Measurements from ENCODE around the gene STAC3. TPM values are rescaled to one million over a fixed set of nuclear protein-coding genes. Genes with fewer than 3 reads are reported as not detected.

Gene STAC3
- total and polyA plus RNA-seq, 8 donors: 2.9 to 5.1 (median 3.4) TPM

- H3K27me3 ChIP-seq: peaks cover 56 to 72% of the 10 kb centered on the region in 2 donors
- ATAC-seq (no peak), DNase-seq (no peak)
- no peak overlapping the region for H3K4me3 ChIP-seq
- intact Hi-C loops (cut with DNase I): no loop called here
- H3K4me1 ChIP-seq: peaks cover 15 to 37% of the 10 kb centered on the region in 2 donors
- no peak for TF ChIP-seq CTCF (IDR thresholded peaks at IDR 0.05)
- peaks cover 0 to 24% of the 10 kb centered on the region in 2 donors for H3K36me3 ChIP-seq
- H3K27ac ChIP-seq: no peak overlapping the region
- no peaks in the 10 kb centered on the region for H3K9me3 ChIP-seq
Measured at GRCh38 chr12:57215668-57216013, 35.3 kb downstream of the STAC3 start.

GRCh38 chr12:57215065-57215464 lies 35.9 kb downstream of the STAC3 start:
- Histone ChIP-seq H3K27ac (no peak overlapping the region), H3K4me1 (peaks cover 15 to 37% of the 10 kb centered on the region in 2 donors), H3K4me3 (no peak overlapping the region), H3K36me3 (peaks cover 0 to 30% of the 10 kb centered on the region in 2 donors), H3K9me3 (no peaks in the 10 kb centered on the region), H3K27me3 (peaks cover 50 to 66% of the 10 kb centered on the region in 2 donors)
- TF ChIP-seq CTCF (IDR thresholded peaks at IDR 0.05): no peak
- intact Hi-C loops (cut with DNase I): no loop called here
- no peak for ATAC-seq
- DNase-seq: no peak

GRCh38 chr12:57214398-57214781 lies 36.6 kb downstream of the STAC3 start:
- Histone ChIP-seq H3K27ac (no peak overlapping the region), H3K4me3 (no peak overlapping the region), H3K27me3 (peaks cover 43 to 59% of the 10 kb centered on the region in 2 donors), H3K36me3 (peaks cover 0 to 37% of the 10 kb centered on the region in 2 donors), H3K4me1 (peaks cover 15 to 37% of the 10 kb centered on the region in 2 donors), H3K9me3 (no peaks in the 10 kb centered on the region)
- DNase-seq (peak in 2 of 4 donors; percentile 57 to 63), ATAC-seq (peak; percentile 62)
- peak; percentile 69 to 77 for TF ChIP-seq CTCF (IDR thresholded peaks at IDR 0.05)
- intact Hi-C loops (cut with DNase I): no loop called here

- intact Hi-C loops (cut with DNase I): no loop called here
Measured at GRCh38 chr12:57213763-57214397, 37.1 kb downstream of the STAC3 start.

More at GRCh38 chr12:57213763-57214397, 37.1 kb downstream of the STAC3 start:
- H3K9me3 ChIP-seq: no peaks in the 10 kb centered on the region
- peaks cover 39 to 54% of the 10 kb centered on the region in 2 donors for H3K27me3 ChIP-seq
- no peak overlapping the region for H3K4me3 ChIP-seq
- peaks cover 15 to 37% of the 10 kb centered on the region in 2 donors for H3K4me1 ChIP-seq
- no peak overlapping the region for H3K27ac ChIP-seq
- peaks cover 0 to 42% of the 10 kb centered on the region in 2 donors for H3K36me3 ChIP-seq
- no peak for ATAC-seq
- no peak for TF ChIP-seq CTCF (IDR thresholded peaks at IDR 0.05)
- DNase-seq: no peak

All from left lung (tissue), 10 donors.